Activated naive CD4-positive, alpha-beta T cell treated with anti-CD3 and anti-CD28 coated beads, Interleukin-2, amount 10 ng/mL, durations not matched to agents 5 hours and 36 hours (primary cell): ENCODE data around the gene KPNA3. TPM values are rescaled to one million over a fixed set of nuclear protein-coding genes. Genes with fewer than 3 reads are reported as not detected.

Experiments used
- total RNA-seq, 2 experiments: library from RNA; stranded (reverse); gene quantifications; one replicate each; pipeline ENCODE4 v1.2.3, GENCODE V29; 2021

The KPNA3 gene, protein sequence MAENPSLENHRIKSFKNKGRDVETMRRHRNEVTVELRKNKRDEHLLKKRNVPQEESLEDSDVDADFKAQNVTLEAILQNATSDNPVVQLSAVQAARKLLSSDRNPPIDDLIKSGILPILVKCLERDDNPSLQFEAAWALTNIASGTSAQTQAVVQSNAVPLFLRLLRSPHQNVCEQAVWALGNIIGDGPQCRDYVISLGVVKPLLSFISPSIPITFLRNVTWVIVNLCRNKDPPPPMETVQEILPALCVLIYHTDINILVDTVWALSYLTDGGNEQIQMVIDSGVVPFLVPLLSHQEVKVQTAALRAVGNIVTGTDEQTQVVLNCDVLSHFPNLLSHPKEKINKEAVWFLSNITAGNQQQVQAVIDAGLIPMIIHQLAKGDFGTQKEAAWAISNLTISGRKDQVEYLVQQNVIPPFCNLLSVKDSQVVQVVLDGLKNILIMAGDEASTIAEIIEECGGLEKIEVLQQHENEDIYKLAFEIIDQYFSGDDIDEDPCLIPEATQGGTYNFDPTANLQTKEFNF
- 10 to 100 TPM; 29.6 to 31.7 TPM for total RNA-seq

GRCh38 chr13:49792550-49793324, at the start of gene KPNA3:
KPNA3 (minus strand) TSS chr13:49792682; CDS start chr13:49792506, 176 bp downstream.

DNA sequence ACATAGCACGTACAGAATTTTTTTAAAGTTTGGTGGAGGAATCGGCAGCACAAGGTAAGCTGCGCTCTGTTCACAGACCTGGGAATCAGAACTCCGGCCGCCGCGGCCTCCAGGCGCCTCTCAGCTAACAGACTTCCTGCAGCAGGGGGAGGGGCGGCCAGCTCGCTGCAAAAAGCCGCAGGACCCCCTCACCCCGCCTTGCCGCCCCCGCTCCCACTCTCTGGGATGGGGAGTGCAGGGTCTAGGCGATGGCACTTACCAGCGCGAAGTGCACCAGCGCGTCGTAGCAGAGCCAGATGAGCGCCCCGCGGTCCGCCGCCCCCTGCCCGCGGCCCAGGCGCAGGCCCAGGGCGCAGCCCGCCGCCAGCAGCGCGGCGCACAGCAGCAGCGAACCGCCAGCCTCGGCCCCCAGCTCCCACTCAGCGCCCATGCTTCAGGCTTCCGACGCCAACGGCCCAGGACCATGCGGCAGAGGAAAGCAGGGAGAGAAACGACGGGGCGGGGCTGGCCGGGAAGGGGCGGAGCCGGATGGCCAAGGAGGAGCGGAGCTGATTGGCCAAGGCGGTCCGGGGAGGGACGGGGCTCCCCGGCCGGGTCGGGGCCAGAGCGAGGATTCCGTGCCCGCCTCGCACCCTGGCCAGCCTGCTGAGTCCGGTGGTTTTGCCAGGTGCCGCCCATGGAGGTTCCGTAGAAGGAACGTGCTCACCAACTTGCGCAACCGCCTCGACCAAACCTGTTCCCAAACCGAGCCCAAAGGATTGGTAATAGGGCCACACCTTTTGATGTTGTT, 101.3 kb downstream of the KPNA3 start, which contains the start of gene EBPL:
Gene EBPL, minus strand, starts transcription at position 492 of the 790 bp plus-strand sequence. Its CDS starts 62 bp downstream, at position 430.

Other genes with a start within 250 kb of the KPNA3 start
- 10 to 100 TPM; 18.9 to 19.1 TPM for gene RCBTB1, start 207.1 kb downstream of the KPNA3 start, total RNA-seq
- 1 to 10 TPM; 1.7 to 2.0 TPM for gene ARL11, start 164.2 kb downstream of the KPNA3 start, total RNA-seq
- gene EBPL, start 101.2 kb downstream of the KPNA3 start, total RNA-seq: 10 to 100 TPM; 26.6 to 28.3 TPM
- 1 to 10 TPM; 2.4 to 2.5 TPM for gene SPRYD7, start 143.7 kb upstream of the KPNA3 start, total RNA-seq
- gene TRIM13, start 204.4 kb upstream of the KPNA3 start, total RNA-seq: 10 to 100 TPM; 20.4 to 23.4 TPM
- gene KCNRG, start 222.8 kb upstream of the KPNA3 start, total RNA-seq: under 1 TPM; 0.36 to 0.55 TPM